ENCODE data around the gene DNAI1. TPM values are rescaled to one million over a fixed set of nuclear protein-coding genes. Genes with fewer than 3 reads are reported as not detected.

The DNAI1 gene
- total RNA-seq, 1 donor from 2014 or later, result 1.5 TPM

- no peak overlapping the region for H3K27ac Mint-ChIP-seq (ENCODE audit: unreplicated experiment)
- H3K4me1 Mint-ChIP-seq, result peaks cover 61% of the 10 kb centered on the region
- peak; percentile 72 for TF ChIP-seq CTCF (conservative IDR thresholded peaks at IDR 0.05)
- no peak overlapping the region for H3K4me3 Mint-ChIP-seq
- H3K27me3 Mint-ChIP-seq (ENCODE audit: low read depth), result no peaks in the 10 kb centered on the region
- DNase-seq (ENCODE audit: low read depth, low spot score), result no peak
- peaks cover 4% of the 10 kb centered on the region for H3K9me3 Mint-ChIP-seq
- peaks cover 23% of the 10 kb centered on the region for H3K36me3 Mint-ChIP-seq (ENCODE audit: low read depth)
These were observed 103.6 kb downstream of the DNAI1 start for GRCh38 chr9:34562135-34562745.

DNA sequence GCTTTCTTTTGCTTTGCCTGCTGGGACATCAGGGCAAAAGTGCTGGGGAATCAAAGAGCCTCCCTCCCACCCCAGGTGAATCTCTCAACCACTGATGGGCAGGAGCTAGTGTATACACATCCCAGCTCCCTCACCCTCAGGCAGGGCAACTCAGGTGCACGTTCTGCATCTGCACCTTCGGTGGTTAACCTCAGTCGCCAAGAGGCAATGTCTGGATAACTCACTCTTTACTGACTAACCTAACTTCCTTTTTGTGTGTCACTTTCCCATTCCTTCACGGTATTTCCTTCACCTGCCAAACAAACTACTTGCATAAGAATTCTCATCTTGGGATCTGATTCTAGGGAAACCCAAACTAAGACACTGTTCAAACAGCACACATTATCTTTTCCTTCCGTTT is 104.7 kb downstream of the DNAI1 start:
- peaks cover 61% of the 10 kb centered on the region for H3K4me1 Mint-ChIP-seq
- DNase-seq (ENCODE audit: low read depth, low spot score), result no peak
- H3K9me3 Mint-ChIP-seq, result peaks cover 4% of the 10 kb centered on the region
- peak overlapping the region; percentile 0 for H3K4me3 Mint-ChIP-seq
- no peak for TF ChIP-seq CTCF (conservative IDR thresholded peaks at IDR 0.05)
- no peaks in the 10 kb centered on the region for H3K27me3 Mint-ChIP-seq (ENCODE audit: low read depth)
- no peak overlapping the region for H3K27ac Mint-ChIP-seq (ENCODE audit: unreplicated experiment)
- H3K36me3 Mint-ChIP-seq (ENCODE audit: low read depth), result peaks cover 23% of the 10 kb centered on the region

DNA sequence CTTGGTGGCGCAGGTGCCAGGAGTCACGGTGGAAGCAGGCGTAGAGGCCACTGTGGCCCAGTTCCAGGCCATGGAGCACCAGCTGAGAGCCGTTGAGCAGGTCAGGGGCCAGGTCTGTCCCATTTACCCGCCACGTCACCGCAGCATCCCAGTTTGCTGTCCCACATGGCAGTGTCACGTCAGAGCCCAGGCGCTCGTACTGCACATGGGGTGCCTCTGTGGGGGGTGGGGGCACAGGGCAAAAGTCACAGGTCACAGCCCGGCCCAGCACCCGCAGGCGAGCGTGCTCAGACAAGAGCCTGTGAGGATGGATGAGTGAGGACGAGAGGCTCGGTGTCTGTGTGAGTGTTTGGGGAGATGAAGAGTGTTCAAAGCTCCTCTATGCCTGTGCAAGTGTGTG is 106.0 kb downstream of the DNAI1 start:
- H3K4me1 Mint-ChIP-seq, result peaks cover 61% of the 10 kb centered on the region
- H3K27me3 Mint-ChIP-seq (ENCODE audit: low read depth), result no peaks in the 10 kb centered on the region
- no peak for TF ChIP-seq CTCF (conservative IDR thresholded peaks at IDR 0.05)
- H3K4me3 Mint-ChIP-seq, result no peak overlapping the region
- peaks cover 4% of the 10 kb centered on the region for H3K9me3 Mint-ChIP-seq
- peak overlapping the region; percentile 22 for H3K27ac Mint-ChIP-seq (ENCODE audit: unreplicated experiment)
- no peak for DNase-seq (ENCODE audit: low read depth, low spot score)
- H3K36me3 Mint-ChIP-seq (ENCODE audit: low read depth), result peaks cover 23% of the 10 kb centered on the region

DNA sequence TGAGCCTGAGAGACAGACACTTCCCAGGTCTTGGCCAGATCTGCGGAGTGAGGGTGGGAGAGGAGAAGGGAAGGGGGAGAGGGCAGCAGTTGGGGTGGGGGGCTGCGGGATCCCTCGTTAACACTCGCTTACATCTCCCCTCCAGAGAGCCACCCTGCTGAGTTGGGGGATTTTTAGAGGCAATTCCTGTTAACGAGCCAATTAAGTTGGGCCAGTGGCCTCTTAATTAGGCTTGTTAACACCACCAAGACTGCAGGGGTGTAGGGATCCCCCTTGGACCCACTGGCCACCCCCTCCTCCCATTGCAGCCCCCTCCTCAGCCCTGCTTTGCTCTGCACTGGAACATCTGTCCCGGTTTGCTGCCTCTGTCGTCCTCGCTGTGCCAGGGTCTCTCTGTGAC is 107.3 kb downstream of the DNAI1 start:
- no peak for TF ChIP-seq CTCF (conservative IDR thresholded peaks at IDR 0.05)
- no peak overlapping the region for H3K27ac Mint-ChIP-seq (ENCODE audit: unreplicated experiment)
- no peak for DNase-seq (ENCODE audit: low read depth, low spot score)
- H3K4me1 Mint-ChIP-seq, result peaks cover 62% of the 10 kb centered on the region
- peaks cover 4% of the 10 kb centered on the region for H3K9me3 Mint-ChIP-seq
- no peak overlapping the region for H3K4me3 Mint-ChIP-seq
- H3K27me3 Mint-ChIP-seq (ENCODE audit: low read depth), result no peaks in the 10 kb centered on the region
- peaks cover 23% of the 10 kb centered on the region for H3K36me3 Mint-ChIP-seq (ENCODE audit: low read depth)

- H3K36me3 Mint-ChIP-seq (ENCODE audit: low read depth), result peaks cover 23% of the 10 kb centered on the region
- H3K4me3 Mint-ChIP-seq, result peak overlapping the region; percentile 21
- peaks cover 4% of the 10 kb centered on the region for H3K9me3 Mint-ChIP-seq
- TF ChIP-seq CTCF (conservative IDR thresholded peaks at IDR 0.05), result no peak
- H3K4me1 Mint-ChIP-seq, result peaks cover 62% of the 10 kb centered on the region
- DNase-seq (ENCODE audit: low read depth, low spot score), result no peak
- H3K27me3 Mint-ChIP-seq (ENCODE audit: low read depth), result no peaks in the 10 kb centered on the region
- no peak overlapping the region for H3K27ac Mint-ChIP-seq (ENCODE audit: unreplicated experiment)
These were observed 107.7 kb downstream of the DNAI1 start for GRCh38 chr9:34566322-34566721.

Measured in neural crest cell (in vitro differentiated cells).